Upper lobe of left lung (tissue), 4 donors: ENCODE results near the gene CLDN18.

Source experiments
- CTCF ChIP-seq, 6 experiments: fragments of 450-650 bp in 4 of 6; fragments of 200-600 bp in 2 of 6; sonication (generic) in 2 of 6; IDR thresholded peaks; one replicate each; pipeline ENCODE4 v1.5.1; 2016 to 2019; ENCODE audit warnings: antibody characterized with exemption in 6 of 6
- EP300 ChIP-seq, 4 donors: sonication (generic); formaldehyde crosslinking; IDR thresholded peaks; one replicate each; pipeline ENCODE4 v1.5.1; 2017; ENCODE audit warnings: antibody characterized with exemption in 4 of 4, control low read depth in 2 of 4
- POLR2AphosphoS5 ChIP-seq, 2 donors: sonication (generic); formaldehyde crosslinking; IDR thresholded peaks; one replicate each; pipeline ENCODE4 v1.5.1; 2017; ENCODE audit warnings: antibody characterized with exemption in 2 of 2

GRCh38 chr3:138003069-138003468 is 6.9 kb upstream of the CLDN18 start:
- TF ChIP-seq CTCF (IDR thresholded peaks at IDR 0.05) (no peak), POLR2AphosphoS5 (IDR thresholded peaks at IDR 0.05) (no peak), EP300 (IDR thresholded peaks at IDR 0.05) (no peak)
